Spleen (tissue), 13 donors: Measurements from ENCODE around the gene CRISP3. TPM values are rescaled to one million over a fixed set of nuclear protein-coding genes. Genes with fewer than 3 reads are reported as not detected.
A peak's percentile ranks its signal among the peaks of the same experiment; 100 is the strongest.

ENCODE experiments used
- DNase-seq: peaks from one replicate; pipeline ENCODE4 v3.0.0-alpha.2; 2020
- H3K27ac ChIP-seq, 8 donors: fragments of 200-600 bp; sonication (generic) in 7 of 8; 1 replicate in 4 of 8; 2 replicates in 4 of 8; pipeline versions ENCODE4 v1.5.0 to v1.8.0; 2016 to 2021; ENCODE audit warnings: inconsistent platforms in 4 of 8, mild to moderate bottlenecking in 4 of 8, moderate library complexity in 1 of 8
- H3K27me3 ChIP-seq, 7 donors: fragments of 200-600 bp; sonication (generic) in 6 of 7; replicated peaks in 1 of 7; 1 replicate in 4 of 7; 2 replicates in 3 of 7; pipeline versions ENCODE4 v1.5.0 to v1.8.0; 2016 to 2021; ENCODE audit warnings: inconsistent platforms in 3 of 7, mild to moderate bottlenecking in 1 of 7
- H3K36me3 ChIP-seq, 6 donors: fragments of 200-600 bp; sonication (generic) in 5 of 6; 1 replicate in 4 of 6; 2 replicates in 2 of 6; pipeline versions ENCODE4 v1.5.0 to v1.8.0; 2016 to 2021; ENCODE audit warnings: inconsistent platforms in 2 of 6
- H3K4me1 ChIP-seq, 6 donors: fragments of 200-600 bp; sonication (generic) in 5 of 6; 1 replicate in 3 of 6; 2 replicates in 3 of 6; pipeline versions ENCODE4 v1.5.0 to v1.8.0; 2016 to 2021; ENCODE audit warnings: inconsistent platforms in 3 of 6
- H3K4me3 ChIP-seq, 8 donors: fragments of 200-600 bp; sonication (generic) in 7 of 8; 1 replicate in 4 of 8; 2 replicates in 4 of 8; pipeline versions ENCODE4 v1.5.0 to v1.8.0; 2016 to 2021; ENCODE audit warnings: inconsistent platforms in 4 of 8, mild to moderate bottlenecking in 4 of 8, moderate library complexity in 2 of 8
- H3K9me3 ChIP-seq, 8 donors: fragments of 200-600 bp; sonication (generic) in 7 of 8; 1 replicate in 4 of 8; 2 replicates in 4 of 8; pipeline versions ENCODE4 v1.5.0 to v1.8.0; 2016 to 2021; ENCODE audit warnings: inconsistent platforms in 4 of 8
- POLR2A ChIP-seq, 3 donors: fragments of 450-650 bp; IDR thresholded peaks; one replicate each; pipeline ENCODE4 v1.5.1; 2017; ENCODE audit warnings: antibody characterized with exemption in 3 of 3, mild to moderate bottlenecking in 1 of 3
- POLR2AphosphoS5 ChIP-seq, 3 donors: sonication (generic); formaldehyde crosslinking; IDR thresholded peaks; one replicate each; pipeline ENCODE4 v1.5.1; 2017; ENCODE audit warnings: antibody characterized with exemption in 3 of 3
- WGBS, 5 donors: extraction: QIAGEN DNeasy Blood & Tissue Kit in 3 of 5; methylation state at CpG; one replicate each; pipeline versions ENCODE4 v1.1.5 to v1.1.7; 2013 to 2018; 5-methylcytosine and 5-hydroxymethylcytosine counted together
- intact Hi-C: fragments of 100-400 bp; cut with DNase I; formaldehyde crosslinking; loops from one replicate; pipeline ENCODE4 v1.15.0; 2023; ENCODE audit warnings: low total_unique reads
- long read RNA-seq, 2 donors: transcript quantifications; one replicate each; lab custom pipeline, GENCODE V29; 2026
- polyA plus RNA-seq, 3 donors: library from polyadenylated mRNA; stranded (reverse); fragments of 200-250 nt; gene quantifications; one replicate each; pipeline ENCODE4 v1.2.1, GENCODE V29; 2013
- total RNA-seq, 7 donors: library from RNA; depleted of rRNA in 3 of 7; stranded (reverse); fragments of >200 nt in 3 of 7; fragmentation: NEBNext Ultra II Directional in 4 of 7; extraction: Animal tissue kit (Norgen Biotek cat#: 25700) in 4 of 7; gene quantifications; one replicate each; pipeline versions ENCODE4 v1.1.0 to v1.2.1, GENCODE V29; 2016 to 2021
- TF ChIP-seq, protein P1 (sequence below), 11 experiments: fragments of 200-600 bp in 7 of 11; fragments of 450-650 bp in 4 of 11; sonication (generic) in 4 of 11; IDR thresholded peaks in 8 of 11; conservative IDR thresholded peaks in 3 of 11; 1 replicate in 7 of 11; 2 replicates in 4 of 11; pipeline versions ENCODE4 v1.4.0 to v1.8.0; 2016 to 2021; ENCODE audit warnings: antibody characterized with exemption in 11 of 11, inconsistent platforms in 4 of 11, mild to moderate bottlenecking in 1 of 11
- donor health status: healthy with polysubstance abuse.
- donor health status: DM: no; HTN: no; CAD: no; lungs with moderate emphysema.
- donor health status: DM: no; HTN: no; CAD: no.
- donor health status: Bipolar disorder and iron deficiency.
- donor health status: healthy.
- donor health status: DM: no; HTN: no; CAD: no.
- donor health status: DM: yes; HTN: yes; CAD: no.

Gene CRISP3, protein sequence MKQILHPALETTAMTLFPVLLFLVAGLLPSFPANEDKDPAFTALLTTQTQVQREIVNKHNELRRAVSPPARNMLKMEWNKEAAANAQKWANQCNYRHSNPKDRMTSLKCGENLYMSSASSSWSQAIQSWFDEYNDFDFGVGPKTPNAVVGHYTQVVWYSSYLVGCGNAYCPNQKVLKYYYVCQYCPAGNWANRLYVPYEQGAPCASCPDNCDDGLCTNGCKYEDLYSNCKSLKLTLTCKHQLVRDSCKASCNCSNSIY
- 10 to 100 TPM in 1 of 7 donors, 1 to 10 TPM in 5, under 1 TPM in 1; 0.91 to 49.7 (median 2.9) TPM for total RNA-seq
- 1 to 10 TPM in 1 of 3 donors, under 1 TPM in 2; 0.29 to 1.6 (median 0.35) TPM for polyA plus RNA-seq
- long read RNA-seq, donor 1: 0 reads
- long read RNA-seq, donor 2, partial matches to known transcripts: 0 of 3 reads
- long read RNA-seq, donor 2, other reads (novel, unspliced or antisense): 0 of 3 reads

DNA sequence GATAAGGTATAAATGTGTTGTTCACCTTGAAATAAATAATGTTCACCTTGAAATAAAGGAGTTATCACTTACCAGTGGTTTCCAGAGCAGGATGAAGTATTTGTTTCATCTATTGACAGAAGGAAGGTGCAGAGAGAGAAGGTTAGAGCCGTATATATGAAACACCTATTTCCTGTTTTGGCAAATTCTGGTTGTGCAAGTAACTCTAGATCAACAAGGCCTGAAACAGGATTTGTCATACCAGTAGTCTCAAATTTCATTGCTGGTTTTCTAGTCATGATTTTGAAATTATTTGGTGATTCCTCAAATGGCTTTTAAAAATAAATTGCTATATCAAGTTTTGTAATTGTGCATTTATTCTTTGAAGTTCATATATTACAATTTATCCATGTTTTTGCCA, at the start of gene CRISP3:
TSS of gene CRISP3 (minus strand) at position 130 of the 400 bp plus-strand sequence. CDS start at position 109, 21 bp downstream.
- 13 to 39% (median 16%) methylated on average over 1 of the region's 1 CpG for WGBS, 5 donors
- H3K36me3 ChIP-seq: no peaks in the 10 kb centered on the region
- peak within 1 kb of the TSS in 2 of 8 donors; percentile 7 to 22 for H3K27ac ChIP-seq
- no peaks in the 10 kb centered on the region for H3K4me1 ChIP-seq
- no peaks in the 10 kb centered on the region for H3K9me3 ChIP-seq
- TF ChIP-seq, protein P1, sequence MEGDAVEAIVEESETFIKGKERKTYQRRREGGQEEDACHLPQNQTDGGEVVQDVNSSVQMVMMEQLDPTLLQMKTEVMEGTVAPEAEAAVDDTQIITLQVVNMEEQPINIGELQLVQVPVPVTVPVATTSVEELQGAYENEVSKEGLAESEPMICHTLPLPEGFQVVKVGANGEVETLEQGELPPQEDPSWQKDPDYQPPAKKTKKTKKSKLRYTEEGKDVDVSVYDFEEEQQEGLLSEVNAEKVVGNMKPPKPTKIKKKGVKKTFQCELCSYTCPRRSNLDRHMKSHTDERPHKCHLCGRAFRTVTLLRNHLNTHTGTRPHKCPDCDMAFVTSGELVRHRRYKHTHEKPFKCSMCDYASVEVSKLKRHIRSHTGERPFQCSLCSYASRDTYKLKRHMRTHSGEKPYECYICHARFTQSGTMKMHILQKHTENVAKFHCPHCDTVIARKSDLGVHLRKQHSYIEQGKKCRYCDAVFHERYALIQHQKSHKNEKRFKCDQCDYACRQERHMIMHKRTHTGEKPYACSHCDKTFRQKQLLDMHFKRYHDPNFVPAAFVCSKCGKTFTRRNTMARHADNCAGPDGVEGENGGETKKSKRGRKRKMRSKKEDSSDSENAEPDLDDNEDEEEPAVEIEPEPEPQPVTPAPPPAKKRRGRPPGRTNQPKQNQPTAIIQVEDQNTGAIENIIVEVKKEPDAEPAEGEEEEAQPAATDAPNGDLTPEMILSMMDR (IDR thresholded peaks at IDR 0.05 in 8 of 11, conservative IDR thresholded peaks at IDR 0.05 in 3 of 11): no peak
- no peak for TF ChIP-seq POLR2A (IDR thresholded peaks at IDR 0.05)
- no peaks in the 10 kb centered on the region for H3K27me3 ChIP-seq
- DNase-seq: no peak
- intact Hi-C loops: no loop called here
- H3K4me3 ChIP-seq: no peak within 1 kb of the TSS

DNA sequence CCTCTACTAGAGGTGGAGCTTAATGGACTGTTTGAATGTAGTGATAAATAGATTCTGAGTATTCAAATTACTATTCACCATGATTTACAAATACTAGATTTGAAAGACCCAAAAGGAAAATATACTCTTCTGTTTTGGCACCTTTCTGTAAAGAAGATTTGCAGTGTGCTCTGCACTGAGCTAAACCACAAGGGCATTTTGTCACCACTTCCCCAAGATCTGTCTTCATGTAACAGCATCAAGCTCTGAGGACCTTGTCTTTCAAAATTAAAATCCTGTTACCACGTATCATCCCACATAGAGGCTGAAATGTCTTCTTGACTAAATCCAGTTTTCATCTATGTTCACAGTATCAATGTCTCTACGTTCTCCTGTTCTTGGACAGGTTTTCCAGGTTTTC, 46.2 kb upstream of the CRISP3 start:
- H3K4me3 ChIP-seq: no peak overlapping the region
- intact Hi-C loops: no loop called here
- H3K27me3 ChIP-seq: no peaks in the 10 kb centered on the region
- no peaks in the 10 kb centered on the region for H3K4me1 ChIP-seq
- no peaks in the 10 kb centered on the region for H3K36me3 ChIP-seq
- no peak for TF ChIP-seq POLR2AphosphoS5 (IDR thresholded peaks at IDR 0.05)
- TF ChIP-seq POLR2A (IDR thresholded peaks at IDR 0.05): no peak
- TF ChIP-seq, protein P1 (IDR thresholded peaks at IDR 0.05 in 8 of 11, conservative IDR thresholded peaks at IDR 0.05 in 3 of 11): no peak
- peaks cover 0 to 11% (median 4%) of the 10 kb centered on the region in 8 donors for H3K9me3 ChIP-seq
- no peak for DNase-seq
- H3K27ac ChIP-seq: no peak overlapping the region
- 26 to 47% (median 40%) methylated on average over 2 of the region's 2 CpGs for WGBS, 5 donors

DNA sequence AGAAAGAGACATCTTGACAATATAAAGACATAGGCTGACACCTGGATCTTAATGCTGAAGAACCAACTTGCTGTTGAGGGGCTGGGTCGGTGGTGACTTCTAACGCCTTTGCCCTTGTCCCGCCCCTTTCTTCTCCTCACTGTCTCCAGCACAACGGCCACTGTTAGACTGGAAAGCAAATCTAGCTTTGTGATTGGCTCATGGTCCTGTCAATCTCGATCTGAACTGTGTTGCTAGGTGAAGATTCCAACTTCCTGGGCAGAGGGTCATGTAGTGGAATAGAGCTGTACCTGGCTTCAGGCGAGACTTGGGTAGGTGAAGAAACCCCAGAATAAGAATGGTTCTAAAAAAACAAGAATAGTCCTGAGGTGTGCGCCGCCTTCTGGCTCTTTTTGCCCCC, 43.0 kb upstream of the CRISP3 start, which contains the start of gene PGK2:
TSS of gene PGK2 (minus strand) at position 110 of the 400 bp plus-strand sequence. CDS start at position 12, 98 bp downstream.
- no peak within 1 kb of the TSS for H3K4me3 ChIP-seq
- WGBS, 5 donors: 85 to 89% (median 88%) methylated on average over 8 of the region's 8 CpGs
- TF ChIP-seq POLR2A (IDR thresholded peaks at IDR 0.05) (no peak), POLR2AphosphoS5 (IDR thresholded peaks at IDR 0.05) (no peak)
- TF ChIP-seq, protein P1 (IDR thresholded peaks at IDR 0.05 in 8 of 11, conservative IDR thresholded peaks at IDR 0.05 in 3 of 11): no peak
- DNase-seq: no peak
- no peaks in the 10 kb centered on the region for H3K36me3 ChIP-seq
- no peaks in the 10 kb centered on the region for H3K27me3 ChIP-seq
- H3K9me3 ChIP-seq: peaks cover 0 to 11% (median 4%) of the 10 kb centered on the region in 8 donors
- no peaks in the 10 kb centered on the region for H3K4me1 ChIP-seq
- intact Hi-C loops: no loop called here
- H3K27ac ChIP-seq: no peak within 1 kb of the TSS

DNA sequence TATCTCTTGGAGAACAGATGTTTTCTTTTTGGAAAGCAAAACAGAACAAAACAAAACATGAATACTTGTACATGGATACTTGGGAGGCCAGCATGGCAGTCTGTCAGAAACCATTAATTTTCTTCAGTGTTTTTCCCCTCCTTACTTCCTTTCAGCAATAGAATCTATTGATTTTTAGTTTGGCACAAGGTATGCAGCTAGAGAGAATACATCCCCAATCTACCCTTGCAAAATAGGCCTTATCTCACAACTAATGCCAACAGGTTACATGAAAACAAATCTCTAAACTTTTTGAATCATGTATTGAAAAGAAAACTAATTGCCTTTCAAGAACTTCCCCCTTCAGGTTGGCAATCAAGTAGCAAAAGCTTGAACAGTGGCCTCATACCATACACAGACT, 40.1 kb upstream of the CRISP3 start:
- DNase-seq: no peak
- intact Hi-C loops: no loop called here
- Histone ChIP-seq H3K27me3 (no peaks in the 10 kb centered on the region), H3K4me1 (no peaks in the 10 kb centered on the region), H3K9me3 (peaks cover 0 to 11% (median 4%) of the 10 kb centered on the region in 8 donors), H3K27ac (no peak overlapping the region), H3K36me3 (no peaks in the 10 kb centered on the region), H3K4me3 (no peak overlapping the region)
- TF ChIP-seq, protein P1 (IDR thresholded peaks at IDR 0.05 in 8 of 11, conservative IDR thresholded peaks at IDR 0.05 in 3 of 11): no peak
- TF ChIP-seq POLR2AphosphoS5 (IDR thresholded peaks at IDR 0.05): no peak
- TF ChIP-seq POLR2A (IDR thresholded peaks at IDR 0.05): no peak
